ENCODE measurements around the gene CRTC3.

Gene CRTC3

DNA sequence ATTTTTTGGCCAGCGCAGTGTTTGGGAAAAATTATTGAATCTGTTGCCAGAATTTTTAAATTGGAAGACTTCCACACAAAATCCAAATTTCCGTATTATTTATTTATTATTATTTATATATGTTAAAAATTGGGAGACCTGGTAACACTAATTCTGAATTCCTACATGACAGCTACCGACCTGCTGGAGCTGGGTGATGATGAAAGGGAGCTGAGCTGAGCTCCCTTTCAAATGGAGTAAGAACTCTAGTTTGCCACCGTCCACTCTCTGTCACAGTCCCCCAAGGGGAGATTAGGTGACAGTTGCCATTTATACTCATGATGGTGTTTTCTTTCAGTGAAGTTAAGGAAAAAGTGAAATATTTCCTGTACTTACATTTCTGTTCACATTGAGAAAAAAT, 1.4 kb downstream of the CRTC3 start:
- Histone ChIP-seq H4K12ac (ENCODE audit: low read depth, low read length) (no peak overlapping the region), H2AFZ (ENCODE audit: insufficient read depth, low read length, poor library complexity) (no peak overlapping the region), H3K9me3 (ENCODE audit: insufficient read depth, low read depth, low read length) (no peaks in the 10 kb centered on the region), H3K14ac (ENCODE audit: low read length) (no peak overlapping the region), H3K4me3 (ENCODE audit: low read depth, low read length) (peak overlapping the region; percentile 97), H2BK5ac (ENCODE audit: low read depth, low read length, poor library complexity) (no peak overlapping the region), H2BK120ac (ENCODE audit: insufficient read depth, low read length, poor library complexity) (no peak overlapping the region), H3K18ac (ENCODE audit: low read length) (no peak overlapping the region), H3K23ac (ENCODE audit: low read length) (no peak overlapping the region), H3K4me1 (ENCODE audit: control insufficient read depth in 1 of 2, insufficient read depth in 2 of 2, low read length in 2 of 2) (peaks cover 14 to 19% of the 10 kb centered on the region in 2 experiments), H3K9ac (ENCODE audit: low read length) (no peak overlapping the region), H2AK5ac (ENCODE audit: low read length) (no peak overlapping the region), H3K36me3 (ENCODE audit: control insufficient read depth in 1 of 2, insufficient read depth in 2 of 2, low read length in 2 of 2) (no peaks in the 10 kb centered on the region), H4K8ac (ENCODE audit: low read depth, low read length) (no peak overlapping the region), H3K4ac (ENCODE audit: low read depth, low read length) (no peak overlapping the region), H3K4me2 (ENCODE audit: low read length) (peak overlapping the region; percentile 99), H3K79me2 (ENCODE audit: control insufficient read depth, insufficient read depth, low read length, poor library complexity) (peaks cover 17% of the 10 kb centered on the region), H2BK12ac (ENCODE audit: low read length) (no peak overlapping the region), H4K91ac (ENCODE audit: low read depth, low read length) (no peak overlapping the region), H3K27me3 (ENCODE audit: insufficient read depth, low read length) (no peaks in the 10 kb centered on the region), H3K79me1 (ENCODE audit: low read length) (peaks cover 17% of the 10 kb centered on the region), H3K27ac (ENCODE audit: low read depth, low read length) (no peak overlapping the region)
- DNase-seq = no peak
- no CpG with 5 or more reads among the region's 4 CpGs for WGBS (ENCODE audit: extremely low coverage, insufficient coverage, insufficient read length)

DNA sequence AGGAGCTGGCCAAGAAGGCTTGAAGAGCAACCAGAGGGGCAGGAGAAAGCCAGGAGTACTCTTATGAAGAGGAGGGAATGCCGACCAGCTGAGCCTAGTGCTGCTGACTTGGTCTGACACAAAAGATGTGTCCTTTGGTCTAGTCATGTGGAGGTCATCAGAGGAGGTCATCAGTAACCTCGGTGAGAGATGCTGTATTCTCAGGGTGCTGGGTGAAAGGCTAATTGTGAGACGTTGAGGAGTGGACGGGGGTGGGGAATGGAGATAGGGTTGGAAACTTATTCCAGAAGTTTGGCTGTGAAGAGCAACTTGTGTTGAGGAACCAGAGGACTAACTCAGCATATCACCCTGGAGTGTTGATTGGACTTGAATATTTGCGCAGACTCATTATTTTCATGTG, 5.5 kb downstream of the CRTC3 start:
- H3K4me2 ChIP-seq (ENCODE audit: low read length) = no peak overlapping the region
- H3K9ac ChIP-seq (ENCODE audit: low read length) = no peak overlapping the region
- peaks cover 11% of the 10 kb centered on the region for H3K79me2 ChIP-seq (ENCODE audit: control insufficient read depth, insufficient read depth, low read length, poor library complexity)
- no peak overlapping the region for H3K4me3 ChIP-seq (ENCODE audit: low read depth, low read length)
- no peak overlapping the region for H2AFZ ChIP-seq (ENCODE audit: insufficient read depth, low read length, poor library complexity)
- DNase-seq = no peak
- WGBS (ENCODE audit: extremely low coverage, insufficient coverage, insufficient read length) = 100% methylated on average over 2 of the region's 5 CpGs
- H3K27ac ChIP-seq (ENCODE audit: low read depth, low read length) = no peak overlapping the region
- no peak overlapping the region for H2BK5ac ChIP-seq (ENCODE audit: low read depth, low read length, poor library complexity)
- H4K12ac ChIP-seq (ENCODE audit: low read depth, low read length) = no peak overlapping the region
- peaks cover 2 to 5% of the 10 kb centered on the region in 2 experiments for H3K36me3 ChIP-seq (ENCODE audit: control insufficient read depth in 1 of 2, insufficient read depth in 2 of 2, low read length in 2 of 2)
- H2BK12ac ChIP-seq (ENCODE audit: low read length) = no peak overlapping the region
- H3K4me1 ChIP-seq (ENCODE audit: control insufficient read depth in 1 of 2, insufficient read depth in 2 of 2, low read length in 2 of 2) = peaks cover 13 to 19% of the 10 kb centered on the region in 2 experiments
- H3K18ac ChIP-seq (ENCODE audit: low read length) = no peak overlapping the region
- no peaks in the 10 kb centered on the region for H3K9me3 ChIP-seq (ENCODE audit: insufficient read depth, low read depth, low read length)
- H3K79me1 ChIP-seq (ENCODE audit: low read length) = peaks cover 6% of the 10 kb centered on the region
- no peak overlapping the region for H3K23ac ChIP-seq (ENCODE audit: low read length)
- H4K91ac ChIP-seq (ENCODE audit: low read depth, low read length) = no peak overlapping the region
- no peaks in the 10 kb centered on the region for H3K27me3 ChIP-seq (ENCODE audit: insufficient read depth, low read length)
- H4K8ac ChIP-seq (ENCODE audit: low read depth, low read length) = no peak overlapping the region
- no peak overlapping the region for H2BK120ac ChIP-seq (ENCODE audit: insufficient read depth, low read length, poor library complexity)
- H3K4ac ChIP-seq (ENCODE audit: low read depth, low read length) = peak overlapping the region; percentile 34
- no peak overlapping the region for H3K14ac ChIP-seq (ENCODE audit: low read length)
- H2AK5ac ChIP-seq (ENCODE audit: low read length) = no peak overlapping the region

DNA sequence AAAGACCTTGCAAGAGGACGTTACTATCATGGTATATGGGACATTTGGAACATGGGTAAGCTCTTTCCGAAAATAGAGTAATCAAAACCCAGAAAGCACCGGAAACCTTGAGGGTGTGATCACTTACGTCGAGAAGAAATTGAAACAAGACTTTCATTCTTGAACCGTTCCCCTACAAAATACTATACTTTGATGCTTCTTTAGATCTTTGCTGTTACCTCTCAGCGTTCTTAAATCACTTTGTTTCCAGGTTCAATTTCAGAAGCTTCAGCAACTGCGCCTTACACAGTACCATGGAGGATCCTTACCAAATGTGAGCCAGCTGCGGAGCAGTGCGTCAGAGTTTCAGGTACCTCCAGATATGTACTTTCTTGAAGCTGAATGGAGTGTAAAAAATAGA, 10.1 kb downstream of the CRTC3 start:
- no peak for DNase-seq
- peaks cover 10 to 12% of the 10 kb centered on the region in 2 experiments for H3K4me1 ChIP-seq (ENCODE audit: control insufficient read depth in 1 of 2, insufficient read depth in 2 of 2, low read length in 2 of 2)
- H2BK120ac ChIP-seq (ENCODE audit: insufficient read depth, low read length, poor library complexity) = no peak overlapping the region
- H2AK5ac ChIP-seq (ENCODE audit: low read length) = no peak overlapping the region
- H3K27me3 ChIP-seq (ENCODE audit: insufficient read depth, low read length) = no peaks in the 10 kb centered on the region
- H3K4ac ChIP-seq (ENCODE audit: low read depth, low read length) = no peak overlapping the region
- no CpG with 5 or more reads among the region's 10 CpGs for WGBS (ENCODE audit: extremely low coverage, insufficient coverage, insufficient read length)
- no peak overlapping the region for H2BK12ac ChIP-seq (ENCODE audit: low read length)
- H3K9me3 ChIP-seq (ENCODE audit: insufficient read depth, low read depth, low read length) = no peaks in the 10 kb centered on the region
- no peaks in the 10 kb centered on the region for H3K79me1 ChIP-seq (ENCODE audit: low read length)
- no peak overlapping the region for H3K4me3 ChIP-seq (ENCODE audit: low read depth, low read length)
- peaks cover 5 to 7% of the 10 kb centered on the region in 2 experiments for H3K36me3 ChIP-seq (ENCODE audit: control insufficient read depth in 1 of 2, insufficient read depth in 2 of 2, low read length in 2 of 2)
- no peak overlapping the region for H2BK5ac ChIP-seq (ENCODE audit: low read depth, low read length, poor library complexity)
- no peak overlapping the region for H3K9ac ChIP-seq (ENCODE audit: low read length)
- peaks cover 2% of the 10 kb centered on the region for H3K79me2 ChIP-seq (ENCODE audit: control insufficient read depth, insufficient read depth, low read length, poor library complexity)
- no peak overlapping the region for H3K23ac ChIP-seq (ENCODE audit: low read length)
- H3K27ac ChIP-seq (ENCODE audit: low read depth, low read length) = no peak overlapping the region
- no peak overlapping the region for H4K91ac ChIP-seq (ENCODE audit: low read depth, low read length)
- H4K12ac ChIP-seq (ENCODE audit: low read depth, low read length) = no peak overlapping the region
- no peak overlapping the region for H3K14ac ChIP-seq (ENCODE audit: low read length)
- no peak overlapping the region for H3K4me2 ChIP-seq (ENCODE audit: low read length)
- H2AFZ ChIP-seq (ENCODE audit: insufficient read depth, low read length, poor library complexity) = no peak overlapping the region
- H3K18ac ChIP-seq (ENCODE audit: low read length) = no peak overlapping the region
- H4K8ac ChIP-seq (ENCODE audit: low read depth, low read length) = no peak overlapping the region

DNA sequence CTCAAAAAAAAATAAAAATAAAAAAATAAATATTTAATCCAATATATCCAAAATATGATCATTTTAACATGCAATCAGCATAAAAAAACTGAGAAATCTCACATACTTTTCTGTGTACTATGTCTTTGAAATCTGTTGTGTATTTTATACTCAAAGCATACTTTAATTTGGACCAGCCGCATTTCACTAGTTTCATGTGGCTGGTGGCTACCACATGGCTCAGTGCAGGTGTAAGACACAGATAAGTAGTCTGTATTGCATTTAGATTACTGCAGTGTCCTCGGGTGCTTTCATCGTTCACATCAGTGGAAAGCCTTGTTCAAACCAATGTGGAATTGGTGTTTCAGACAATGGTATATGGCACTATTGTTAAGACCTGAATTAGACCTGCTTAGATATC, 11.0 kb downstream of the CRTC3 start:
- Histone ChIP-seq H3K23ac (ENCODE audit: low read length) (no peak overlapping the region), H3K9me3 (ENCODE audit: insufficient read depth, low read depth, low read length) (no peaks in the 10 kb centered on the region), H4K8ac (ENCODE audit: low read depth, low read length) (no peak overlapping the region), H3K4me1 (ENCODE audit: control insufficient read depth in 1 of 2, insufficient read depth in 2 of 2, low read length in 2 of 2) (peaks cover 5 to 6% of the 10 kb centered on the region in 2 experiments), H2BK12ac (ENCODE audit: low read length) (no peak overlapping the region), H3K79me1 (ENCODE audit: low read length) (no peaks in the 10 kb centered on the region), H3K4me3 (ENCODE audit: low read depth, low read length) (no peak overlapping the region), H2BK120ac (ENCODE audit: insufficient read depth, low read length, poor library complexity) (no peak overlapping the region), H3K79me2 (ENCODE audit: control insufficient read depth, insufficient read depth, low read length, poor library complexity) (peaks cover 2% of the 10 kb centered on the region), H2BK5ac (ENCODE audit: low read depth, low read length, poor library complexity) (no peak overlapping the region), H3K18ac (ENCODE audit: low read length) (no peak overlapping the region), H2AFZ (ENCODE audit: insufficient read depth, low read length, poor library complexity) (no peak overlapping the region), H3K4ac (ENCODE audit: low read depth, low read length) (no peak overlapping the region), H4K91ac (ENCODE audit: low read depth, low read length) (no peak overlapping the region), H3K36me3 (ENCODE audit: control insufficient read depth in 1 of 2, insufficient read depth in 2 of 2, low read length in 2 of 2) (peaks cover 5 to 7% of the 10 kb centered on the region in 2 experiments), H3K27ac (ENCODE audit: low read depth, low read length) (no peak overlapping the region), H4K12ac (ENCODE audit: low read depth, low read length) (no peak overlapping the region), H3K9ac (ENCODE audit: low read length) (no peak overlapping the region), H2AK5ac (ENCODE audit: low read length) (no peak overlapping the region), H3K4me2 (ENCODE audit: low read length) (no peak overlapping the region), H3K14ac (ENCODE audit: low read length) (no peak overlapping the region), H3K27me3 (ENCODE audit: insufficient read depth, low read length) (no peaks in the 10 kb centered on the region)
- no peak for DNase-seq
- no CpG with 5 or more reads among the region's 3 CpGs for WGBS (ENCODE audit: extremely low coverage, insufficient coverage, insufficient read length)
